Stimulated activated memory B cell treated with anti-CD40 and anti-IgM and Interleukin-4, amounts not matched to agents 10 μg/mL and 1 μg/mL and 100 μg/mL, for 72 hours (primary cell): ENCODE results near the gene ZNF804A.
"Not testable (repeated sequence)": the region's sequence is repeated elsewhere in the genome, so short reads cannot be mapped to it uniquely, and the experiment has no call there.

Source experiments
- ATAC-seq: fragments of 150-1000 bp; cut with Tn5 transposase; 2 replicates; pipeline ENCODE4 v1.10.0; 2021
- H3K27ac Mint-ChIP-seq: one replicate; pipeline ENCODE4 v1.8.0; 2022; ENCODE audit warnings: mild to moderate bottlenecking, mixed read lengths
- H3K27me3 Mint-ChIP-seq: one replicate; pipeline ENCODE4 v1.8.0; 2022; ENCODE audit warnings: mixed read lengths
- H3K36me3 Mint-ChIP-seq: one replicate; pipeline ENCODE4 v1.8.0; 2022; ENCODE audit warnings: mixed read lengths
- H3K4me1 Mint-ChIP-seq: one replicate; pipeline ENCODE4 v1.8.0; 2022; ENCODE audit warnings: mixed read lengths
- H3K4me3 Mint-ChIP-seq: one replicate; pipeline ENCODE4 v1.8.0; 2022; ENCODE audit warnings: mild to moderate bottlenecking, moderate library complexity, mixed read lengths
- H3K9me3 Mint-ChIP-seq: one replicate; pipeline ENCODE4 v1.8.0; 2022; ENCODE audit warnings: mixed read lengths

Gene ZNF804A

DNA sequence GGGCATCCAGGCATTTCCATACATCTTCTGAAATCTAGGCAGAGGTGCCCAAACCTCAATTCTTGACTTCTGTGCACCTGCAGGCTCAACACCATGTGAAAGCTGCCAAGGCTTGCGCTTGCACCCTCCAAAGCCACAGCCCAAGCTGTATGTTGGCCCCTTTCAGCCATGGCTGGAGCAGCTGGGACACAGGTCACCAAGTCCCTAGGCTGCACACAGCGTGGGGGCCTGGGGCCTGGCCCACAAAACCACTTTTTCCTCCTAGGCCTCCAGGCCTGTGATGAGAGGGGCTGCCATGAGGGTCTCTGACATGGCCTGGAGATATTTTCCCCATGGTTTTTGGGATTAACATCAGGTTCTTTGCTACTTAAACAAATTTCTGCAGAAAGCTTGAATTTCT lies 288.3 kb downstream of the ZNF804A start:
- not testable (repeated sequence) for ATAC-seq, H3K27me3 Mint-ChIP-seq, H3K36me3 Mint-ChIP-seq, H3K4me3 Mint-ChIP-seq, H3K4me1 Mint-ChIP-seq, H3K27ac Mint-ChIP-seq
- peaks cover 10% of the 10 kb centered on the region for H3K9me3 Mint-ChIP-seq

DNA sequence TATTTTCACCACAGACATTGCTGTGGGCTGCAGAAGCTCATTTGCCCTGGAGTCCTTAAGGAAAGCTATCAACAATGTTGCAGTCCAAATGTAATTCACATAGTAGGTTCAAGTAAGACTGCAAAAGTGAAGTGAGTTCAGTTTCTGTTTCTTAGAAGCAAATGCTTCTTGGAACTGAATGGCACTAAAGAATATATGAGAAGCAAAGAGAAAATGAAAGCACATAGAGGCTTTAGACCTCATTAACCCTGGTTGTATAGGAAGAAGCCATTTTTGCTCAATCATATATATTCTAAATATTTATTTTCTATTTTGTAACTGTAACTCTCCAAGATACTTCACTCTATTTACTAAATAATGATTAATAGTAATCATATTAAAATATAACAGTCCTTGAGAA lies 292.0 kb downstream of the ZNF804A start:
- Mint-ChIP-seq H3K4me3 (no peak overlapping the region), H3K36me3 (no peaks in the 10 kb centered on the region), H3K9me3 (peaks cover 7% of the 10 kb centered on the region), H3K27ac (no peak overlapping the region), H3K27me3 (no peaks in the 10 kb centered on the region), H3K4me1 (no peaks in the 10 kb centered on the region)
- no peak for ATAC-seq

DNA sequence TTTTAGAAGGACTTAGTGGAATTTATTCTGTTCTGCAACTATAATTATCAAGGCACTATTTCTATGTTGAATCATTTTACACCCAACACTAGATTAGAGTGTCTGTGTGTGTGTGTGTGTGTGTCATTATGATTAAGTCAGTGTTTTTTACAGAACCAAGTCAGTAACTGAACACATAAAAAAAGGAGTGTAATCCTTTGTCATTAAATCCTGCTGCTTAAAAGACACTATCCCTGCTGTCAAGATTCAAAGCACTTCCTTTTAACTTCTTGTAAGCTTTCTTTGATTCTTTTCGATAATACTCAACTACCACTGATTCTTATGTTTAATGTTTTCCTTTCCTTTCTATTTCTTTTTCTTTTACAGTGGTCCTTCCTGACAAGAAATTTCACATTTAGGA lies 306.7 kb downstream of the ZNF804A start:
- H3K36me3 Mint-ChIP-seq = no peaks in the 10 kb centered on the region
- no peaks in the 10 kb centered on the region for H3K27me3 Mint-ChIP-seq
- peaks cover 3% of the 10 kb centered on the region for H3K9me3 Mint-ChIP-seq
- no peaks in the 10 kb centered on the region for H3K4me1 Mint-ChIP-seq
- no peak overlapping the region for H3K27ac Mint-ChIP-seq
- no peak overlapping the region for H3K4me3 Mint-ChIP-seq
- no peak for ATAC-seq

DNA sequence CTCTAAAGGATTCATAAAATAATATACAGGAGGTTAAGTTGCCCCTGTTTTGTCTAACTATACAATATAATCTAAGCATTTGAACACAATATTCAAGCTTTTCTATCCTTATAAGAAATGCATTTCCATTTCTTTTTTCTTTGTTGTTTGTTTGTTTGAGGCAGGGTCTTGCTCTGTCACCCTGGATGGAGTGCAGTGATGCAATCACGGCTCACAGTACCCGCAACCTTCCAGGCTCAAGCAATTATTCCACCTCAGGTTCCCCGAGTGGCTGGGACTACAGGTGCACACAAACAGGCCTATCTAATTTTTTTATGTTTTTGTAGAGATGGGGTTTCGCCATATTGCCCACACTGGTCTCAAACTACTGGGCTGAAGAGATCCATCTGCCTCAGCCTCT lies 307.8 kb downstream of the ZNF804A start:
- H3K4me1 Mint-ChIP-seq = no peaks in the 10 kb centered on the region

DNA sequence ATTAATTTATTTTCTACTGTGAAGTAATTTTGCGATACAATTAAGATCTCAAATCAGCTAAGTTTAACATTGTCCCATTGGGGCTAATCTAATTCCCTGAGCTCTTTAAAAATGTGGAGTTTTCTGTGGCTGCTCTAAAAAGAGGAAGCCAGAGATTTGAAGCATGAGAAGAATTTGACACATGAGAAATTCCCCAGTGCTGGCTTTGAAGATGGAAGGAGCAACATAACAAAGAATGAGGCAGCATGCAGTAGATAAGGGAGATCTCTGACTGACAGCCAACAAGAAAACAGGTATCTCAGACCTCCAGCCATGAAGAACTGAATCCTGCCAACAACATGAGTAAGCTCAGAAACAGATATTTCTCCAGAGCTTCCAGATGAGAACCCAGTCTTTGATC lies 308.4 kb downstream of the ZNF804A start:
- no peaks in the 10 kb centered on the region for H3K27me3 Mint-ChIP-seq
- H3K36me3 Mint-ChIP-seq = no peaks in the 10 kb centered on the region

More for the DNA sequence above, 307.8 kb downstream of the ZNF804A start:
- no peaks in the 10 kb centered on the region for H3K27me3 Mint-ChIP-seq
- no peak overlapping the region for H3K27ac Mint-ChIP-seq
- no peaks in the 10 kb centered on the region for H3K36me3 Mint-ChIP-seq
- no peak for ATAC-seq
- no peak overlapping the region for H3K4me3 Mint-ChIP-seq
- H3K9me3 Mint-ChIP-seq = peaks cover 3% of the 10 kb centered on the region

DNA sequence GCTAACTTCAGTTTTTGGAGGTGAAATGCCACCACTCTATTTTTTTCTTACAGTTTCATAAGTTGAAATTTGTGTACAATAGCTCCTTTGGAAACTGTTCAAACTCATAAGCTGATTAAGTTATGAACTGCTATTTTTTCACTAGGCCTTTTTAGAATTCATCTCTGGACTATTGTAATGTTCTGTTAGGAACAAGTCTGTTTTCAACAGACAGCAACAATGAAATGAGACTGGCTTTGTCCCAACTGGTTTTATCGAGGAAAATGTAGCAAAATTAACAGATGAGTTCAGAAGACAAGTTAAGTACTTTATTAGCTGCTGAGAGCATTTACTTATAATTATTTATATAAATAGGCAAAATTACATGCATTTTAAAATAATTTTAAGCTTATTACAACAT lies 310.6 kb downstream of the ZNF804A start:
- Mint-ChIP-seq H3K4me1 (no peaks in the 10 kb centered on the region), H3K9me3 (peaks cover 5% of the 10 kb centered on the region), H3K27me3 (no peaks in the 10 kb centered on the region), H3K4me3 (no peak overlapping the region), H3K36me3 (no peaks in the 10 kb centered on the region), H3K27ac (no peak overlapping the region)
- ATAC-seq = no peak

More for the DNA sequence above, 308.4 kb downstream of the ZNF804A start:
- no peak overlapping the region for H3K27ac Mint-ChIP-seq
- H3K9me3 Mint-ChIP-seq = peaks cover 2% of the 10 kb centered on the region
- no peak for ATAC-seq
- H3K4me3 Mint-ChIP-seq = no peak overlapping the region
- no peaks in the 10 kb centered on the region for H3K4me1 Mint-ChIP-seq

DNA sequence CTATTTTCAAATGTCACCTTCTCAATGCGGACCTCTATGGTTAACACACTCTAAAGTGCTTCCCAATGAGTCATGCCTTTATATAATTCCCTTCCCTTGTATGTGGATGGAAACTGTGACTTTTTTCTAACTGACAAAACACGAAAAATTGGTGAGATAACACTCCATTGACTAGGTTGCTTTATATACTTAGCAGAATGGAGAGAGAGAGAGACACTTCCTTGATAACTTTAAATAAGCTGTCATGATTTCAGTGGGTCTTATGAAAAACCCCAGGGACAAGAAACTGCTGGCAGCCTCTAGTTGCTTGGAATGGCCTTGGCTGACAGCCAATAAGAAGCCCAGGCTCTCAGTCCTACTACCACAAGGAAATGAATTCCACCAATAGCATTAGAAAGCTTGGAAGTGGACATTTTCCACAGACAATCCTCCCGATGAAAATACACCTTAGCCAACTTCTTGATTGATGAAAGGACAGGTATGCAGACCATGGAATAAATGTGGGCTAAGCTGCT lies 322.2 kb downstream of the ZNF804A start:
- Mint-ChIP-seq H3K36me3 (peaks cover 5% of the 10 kb centered on the region), H3K4me3 (no peak overlapping the region), H3K27me3 (no peaks in the 10 kb centered on the region), H3K9me3 (peaks cover 9% of the 10 kb centered on the region), H3K4me1 (no peaks in the 10 kb centered on the region), H3K27ac (no peak overlapping the region)
- no peak for ATAC-seq

DNA sequence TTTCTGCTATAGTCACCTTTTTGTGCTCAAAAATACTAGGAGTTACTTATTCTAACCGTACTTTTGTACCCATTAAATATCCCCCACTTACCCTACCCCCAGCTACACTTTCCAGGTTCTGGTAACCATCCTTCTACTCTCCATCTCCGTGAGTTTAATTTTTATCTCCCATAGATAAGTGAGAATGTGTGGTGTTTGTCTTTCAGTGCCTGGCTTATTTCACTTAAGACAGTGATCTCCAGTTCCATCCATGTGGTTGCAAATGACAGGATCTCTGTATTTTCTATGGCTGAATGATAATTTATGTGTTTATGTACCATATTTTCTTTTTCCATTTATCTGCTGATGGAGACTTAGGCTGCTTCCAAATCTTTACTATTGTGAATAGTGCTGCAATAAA lies 323.3 kb downstream of the ZNF804A start:
- ATAC-seq = no peak
- no peak overlapping the region for H3K27ac Mint-ChIP-seq
- H3K4me1 Mint-ChIP-seq = no peaks in the 10 kb centered on the region
- H3K9me3 Mint-ChIP-seq = peaks cover 15% of the 10 kb centered on the region
- H3K27me3 Mint-ChIP-seq = no peaks in the 10 kb centered on the region
- H3K4me3 Mint-ChIP-seq = no peak overlapping the region
- H3K36me3 Mint-ChIP-seq = peaks cover 12% of the 10 kb centered on the region

DNA sequence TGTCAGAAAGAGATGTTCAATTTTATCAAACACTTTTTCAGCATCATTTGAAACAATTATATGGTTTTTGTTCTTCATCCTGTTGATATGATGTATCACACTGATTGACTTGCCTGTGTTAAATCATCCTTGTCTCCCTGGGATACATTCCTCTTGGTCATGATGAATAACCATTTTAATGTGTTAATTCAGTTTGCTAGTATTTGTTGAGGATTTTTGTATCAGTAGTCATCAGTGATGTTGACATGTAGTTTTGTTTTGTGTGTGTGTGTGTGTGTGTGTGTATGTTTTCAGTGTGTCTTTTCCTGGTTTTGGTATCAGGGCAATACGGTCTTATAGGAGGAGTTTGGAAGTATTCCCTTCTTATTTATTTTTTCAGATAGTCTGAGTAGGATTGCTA lies 325.4 kb downstream of the ZNF804A start:
- Mint-ChIP-seq H3K9me3 (peaks cover 20% of the 10 kb centered on the region), H3K4me3 (no peak overlapping the region)

DNA sequence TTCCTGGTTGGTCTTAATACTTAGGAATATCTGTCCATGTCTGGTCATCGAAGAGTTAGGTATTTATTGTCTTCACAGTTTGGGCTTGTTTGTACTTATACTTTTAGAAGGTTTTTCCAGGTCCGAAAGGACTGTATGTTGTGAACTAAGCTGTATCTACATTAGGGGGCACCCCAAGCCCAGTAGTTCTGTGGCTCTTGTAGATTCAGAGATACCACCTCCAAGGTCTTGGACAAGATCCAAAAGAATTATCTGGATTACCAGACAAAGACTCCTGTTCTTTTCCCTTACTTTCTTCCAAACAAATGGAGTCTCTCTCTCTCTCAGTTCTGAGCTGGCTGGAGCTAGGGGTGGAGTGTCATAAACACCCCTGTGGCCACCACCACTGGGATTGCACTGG lies 328.7 kb downstream of the ZNF804A start:
- no peaks in the 10 kb centered on the region for H3K27me3 Mint-ChIP-seq
- no peak overlapping the region for H3K4me3 Mint-ChIP-seq

More for the DNA sequence above, 325.4 kb downstream of the ZNF804A start:
- peaks cover 14% of the 10 kb centered on the region for H3K36me3 Mint-ChIP-seq
- H3K27me3 Mint-ChIP-seq = no peaks in the 10 kb centered on the region
- ATAC-seq = no peak
- H3K4me1 Mint-ChIP-seq = no peaks in the 10 kb centered on the region
- H3K27ac Mint-ChIP-seq = no peak overlapping the region

DNA sequence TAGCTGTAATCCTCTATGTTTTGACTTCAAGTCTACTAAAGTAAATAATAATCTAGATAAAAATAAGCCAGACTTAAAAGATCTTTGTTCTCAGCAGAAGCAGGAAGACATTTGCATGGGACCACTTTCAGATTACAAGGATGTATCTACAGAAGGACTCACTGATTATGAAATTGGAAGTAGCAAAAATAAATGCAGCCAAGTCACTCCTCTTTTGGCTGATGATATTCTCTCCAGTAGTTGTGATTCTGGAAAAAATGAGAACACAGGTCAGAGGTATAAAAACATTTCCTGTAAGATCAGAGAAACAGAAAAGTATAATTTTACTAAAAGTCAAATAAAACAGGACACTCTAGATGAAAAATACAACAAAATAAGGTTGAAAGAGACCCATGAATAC lies 338.4 kb downstream of the ZNF804A start:
- Mint-ChIP-seq H3K27me3 (no peaks in the 10 kb centered on the region), H3K27ac (no peak overlapping the region), H3K36me3 (no peaks in the 10 kb centered on the region), H3K4me1 (no peaks in the 10 kb centered on the region), H3K9me3 (peaks cover 7% of the 10 kb centered on the region), H3K4me3 (no peak overlapping the region)
- ATAC-seq = no peak

More for the DNA sequence above, 328.7 kb downstream of the ZNF804A start:
- Mint-ChIP-seq H3K36me3 (peaks cover 14% of the 10 kb centered on the region), H3K4me1 (no peaks in the 10 kb centered on the region), H3K9me3 (peaks cover 22% of the 10 kb centered on the region), H3K27ac (no peak overlapping the region)
- ATAC-seq = no peak

DNA sequence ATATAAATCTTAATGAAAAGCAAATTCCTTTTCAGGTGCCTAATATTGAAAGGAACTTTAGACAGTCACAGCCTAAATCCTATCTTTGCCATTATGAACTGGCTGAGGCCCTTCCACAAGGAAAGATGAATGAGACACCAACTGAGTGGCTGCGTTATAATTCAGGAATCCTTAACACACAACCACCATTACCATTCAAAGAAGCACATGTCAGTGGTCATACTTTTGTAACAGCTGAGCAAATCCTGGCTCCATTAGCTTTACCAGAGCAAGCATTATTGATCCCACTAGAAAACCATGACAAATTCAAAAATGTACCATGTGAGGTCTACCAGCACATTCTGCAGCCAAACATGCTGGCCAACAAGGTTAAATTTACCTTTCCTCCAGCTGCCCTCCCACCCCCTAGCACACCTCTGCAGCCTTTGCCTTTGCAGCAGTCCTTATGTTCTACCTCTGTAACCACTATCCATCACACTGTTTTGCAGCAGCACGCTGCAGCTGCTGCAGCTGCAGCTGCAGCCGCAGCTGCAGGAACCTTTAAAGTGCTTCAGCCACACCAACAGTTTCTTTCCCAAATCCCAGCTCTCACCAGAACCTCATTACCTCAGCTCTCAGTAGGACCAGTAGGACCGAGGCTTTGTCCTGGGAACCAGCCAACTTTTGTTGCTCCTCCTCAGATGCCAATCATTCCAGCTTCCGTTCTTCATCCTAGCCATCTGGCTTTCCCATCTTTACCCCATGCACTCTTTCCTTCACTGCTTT lies 340.1 kb downstream of the ZNF804A start:
- ATAC-seq = no peak
- H3K4me3 Mint-ChIP-seq = no peak overlapping the region

DNA sequence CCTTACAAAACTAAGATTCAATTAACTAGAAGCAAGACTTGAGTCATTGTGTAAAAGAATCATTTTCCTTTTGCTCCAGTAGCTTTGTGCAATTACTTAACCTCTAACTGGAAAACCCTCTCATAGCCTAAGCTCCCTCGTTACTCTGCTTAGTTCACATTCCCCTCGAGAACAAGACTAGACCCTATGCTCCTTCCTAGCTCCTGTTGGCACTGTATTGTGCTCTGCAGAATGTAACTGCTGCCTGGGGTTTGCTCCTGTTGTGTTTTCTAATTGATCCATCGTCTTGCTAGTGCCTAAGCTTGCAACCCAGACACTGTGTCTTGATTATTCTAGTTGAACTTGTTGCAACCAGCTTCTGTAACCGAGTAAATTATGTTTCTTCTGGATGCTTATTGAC lies 347.0 kb downstream of the ZNF804A start:
- Mint-ChIP-seq H3K27me3 (no peaks in the 10 kb centered on the region), H3K4me3 (no peak overlapping the region), H3K27ac (no peak overlapping the region), H3K36me3 (no peaks in the 10 kb centered on the region), H3K9me3 (no peaks in the 10 kb centered on the region), H3K4me1 (no peaks in the 10 kb centered on the region)
- ATAC-seq = no peak

More for the DNA sequence above, 340.1 kb downstream of the ZNF804A start:
- Mint-ChIP-seq H3K27me3 (no peaks in the 10 kb centered on the region), H3K27ac (no peak overlapping the region), H3K9me3 (peaks cover 3% of the 10 kb centered on the region), H3K4me1 (no peaks in the 10 kb centered on the region), H3K36me3 (no peaks in the 10 kb centered on the region)

DNA sequence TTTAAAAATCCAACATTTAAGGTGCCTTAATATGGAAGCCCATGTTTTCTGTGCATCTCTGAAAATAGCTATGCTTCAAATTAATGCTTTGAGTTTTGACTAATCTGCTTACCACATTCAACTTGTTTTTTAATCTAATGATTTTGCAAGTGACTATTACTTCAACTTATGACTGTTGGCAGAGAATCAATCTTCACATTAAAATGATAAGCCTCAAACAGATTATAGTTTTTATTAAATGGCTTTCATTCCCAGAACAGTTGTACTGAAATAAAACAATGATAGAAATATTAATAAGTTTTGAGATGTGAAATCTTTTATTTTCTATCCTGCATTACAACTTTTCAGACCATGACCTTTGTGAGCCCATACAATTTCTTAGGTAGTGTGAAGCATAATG lies 347.5 kb downstream of the ZNF804A start:
- Mint-ChIP-seq H3K27me3 (no peaks in the 10 kb centered on the region), H3K4me3 (no peak overlapping the region), H3K27ac (no peak overlapping the region), H3K9me3 (no peaks in the 10 kb centered on the region), H3K4me1 (no peaks in the 10 kb centered on the region), H3K36me3 (no peaks in the 10 kb centered on the region)
- ATAC-seq = no peak

DNA sequence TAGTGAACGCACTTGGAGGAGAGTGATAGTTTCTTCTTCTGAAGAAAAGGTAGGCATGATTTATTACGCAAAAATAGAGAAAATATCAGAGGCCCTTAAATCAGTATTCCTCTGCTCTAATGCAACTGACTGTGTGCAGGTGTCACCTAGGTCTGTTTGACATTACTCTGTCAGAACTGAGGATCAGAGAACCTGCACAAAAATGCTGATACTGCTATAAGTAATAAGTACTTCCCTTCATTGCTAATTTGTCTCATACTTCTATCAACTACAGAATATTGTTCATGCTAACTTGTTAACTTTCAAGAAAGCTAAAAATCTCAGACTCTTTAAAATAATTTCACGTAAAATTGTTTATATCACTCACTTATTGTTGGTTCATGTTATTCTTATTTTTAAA lies 358.5 kb downstream of the ZNF804A start:
- H3K36me3 Mint-ChIP-seq = no peaks in the 10 kb centered on the region
- no peak for ATAC-seq
- no peaks in the 10 kb centered on the region for H3K27me3 Mint-ChIP-seq
- H3K27ac Mint-ChIP-seq = no peak overlapping the region
- peaks cover 3% of the 10 kb centered on the region for H3K9me3 Mint-ChIP-seq
- no peak overlapping the region for H3K4me3 Mint-ChIP-seq
- H3K4me1 Mint-ChIP-seq = no peaks in the 10 kb centered on the region

DNA sequence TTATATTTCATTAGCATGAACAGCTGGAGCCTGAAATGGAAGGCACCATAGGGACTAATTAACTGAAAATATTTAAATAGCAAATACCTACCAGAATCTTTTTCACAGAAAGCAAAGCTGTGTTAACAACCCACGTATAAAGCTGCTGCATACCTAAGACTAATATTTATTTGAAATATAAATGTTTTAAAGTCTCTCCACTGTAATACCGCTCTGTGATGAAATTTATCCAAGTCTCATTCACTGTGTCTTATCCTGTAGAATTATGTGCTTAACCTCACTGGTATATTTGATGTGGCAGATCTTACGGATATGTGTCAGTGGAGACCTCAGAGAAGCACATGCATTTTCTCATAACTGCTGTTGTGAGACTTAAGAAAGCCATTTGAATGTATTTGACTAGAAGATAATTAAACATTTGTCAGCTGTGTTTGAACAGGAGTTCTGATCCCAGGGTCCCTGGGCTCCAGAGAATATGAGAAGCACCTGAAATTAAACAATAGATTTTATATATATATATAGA lies 373.3 kb downstream of the ZNF804A start:
- no peaks in the 10 kb centered on the region for H3K4me1 Mint-ChIP-seq
- no peaks in the 10 kb centered on the region for H3K27me3 Mint-ChIP-seq
- no peak for ATAC-seq
- no peaks in the 10 kb centered on the region for H3K36me3 Mint-ChIP-seq
- no peak overlapping the region for H3K4me3 Mint-ChIP-seq
- H3K9me3 Mint-ChIP-seq = no peaks in the 10 kb centered on the region
- no peak overlapping the region for H3K27ac Mint-ChIP-seq
